ENCODE data around the gene IKBIP. TPM values are rescaled to one million over a fixed set of nuclear protein-coding genes. Genes with fewer than 3 reads are reported as not detected.

Gene IKBIP
- total RNA-seq, 1 donor from 2014 or later: 28.5 TPM

- Histone ChIP-seq H3K36me3 (ENCODE audit: control insufficient read depth, insufficient read depth, low read length) (peaks cover 2% of the 10 kb centered on the region), H3K4me3 (ENCODE audit: low read depth, low read length) (no peak overlapping the region), H3K27me3 (ENCODE audit: control insufficient read depth, insufficient read depth, low read length) (no peaks in the 10 kb centered on the region)
- DNase-seq (ENCODE audit: low read depth): no peak
- no peak for TF ChIP-seq CTCF (IDR thresholded peaks at IDR 0.05; ENCODE audit: insufficient read depth, low read length, poor library complexity, severe bottlenecking)
These were observed 34.5 kb upstream of the IKBIP start for GRCh38 chr12:98678946-98679610.

GRCh38 chr12:98678236-98678945 lies 33.8 kb upstream of the IKBIP start:
- Histone ChIP-seq H3K36me3 (ENCODE audit: control insufficient read depth, insufficient read depth, low read length) (peaks cover 2% of the 10 kb centered on the region), H3K4me3 (ENCODE audit: low read depth, low read length) (no peak overlapping the region), H3K27me3 (ENCODE audit: control insufficient read depth, insufficient read depth, low read length) (no peaks in the 10 kb centered on the region)
- no peak for DNase-seq (ENCODE audit: low read depth)
- no peak for TF ChIP-seq CTCF (IDR thresholded peaks at IDR 0.05; ENCODE audit: insufficient read depth, low read length, poor library complexity, severe bottlenecking)

- TF ChIP-seq CTCF (IDR thresholded peaks at IDR 0.05; ENCODE audit: insufficient read depth, low read length, poor library complexity, severe bottlenecking): no peak
- H3K36me3 ChIP-seq (ENCODE audit: control insufficient read depth, insufficient read depth, low read length): no peaks in the 10 kb centered on the region
- H3K4me3 ChIP-seq (ENCODE audit: low read depth, low read length): no peak overlapping the region
- no peaks in the 10 kb centered on the region for H3K27me3 ChIP-seq (ENCODE audit: control insufficient read depth, insufficient read depth, low read length)
- no peak for DNase-seq (ENCODE audit: low read depth)
These were observed 30.3 kb upstream of the IKBIP start for GRCh38 chr12:98674841-98675240.

- Histone ChIP-seq H3K4me3 (ENCODE audit: low read depth, low read length) (no peak overlapping the region), H3K27me3 (ENCODE audit: control insufficient read depth, insufficient read depth, low read length) (no peaks in the 10 kb centered on the region), H3K36me3 (ENCODE audit: control insufficient read depth, insufficient read depth, low read length) (peaks cover 1% of the 10 kb centered on the region)
- no peak for TF ChIP-seq CTCF (IDR thresholded peaks at IDR 0.05; ENCODE audit: insufficient read depth, low read length, poor library complexity, severe bottlenecking)
- DNase-seq (ENCODE audit: low read depth): no peak
These were observed 26.9 kb upstream of the IKBIP start for GRCh38 chr12:98671459-98671858.

- no peak for DNase-seq (ENCODE audit: low read depth)
- Histone ChIP-seq H3K36me3 (ENCODE audit: control insufficient read depth, insufficient read depth, low read length) (peaks cover 1% of the 10 kb centered on the region), H3K4me3 (ENCODE audit: low read depth, low read length) (no peak overlapping the region), H3K27me3 (ENCODE audit: control insufficient read depth, insufficient read depth, low read length) (no peaks in the 10 kb centered on the region)
- no peak for TF ChIP-seq CTCF (IDR thresholded peaks at IDR 0.05; ENCODE audit: insufficient read depth, low read length, poor library complexity, severe bottlenecking)
These were observed 25.2 kb upstream of the IKBIP start for GRCh38 chr12:98669751-98670150.
